Osteoblast (primary cell): ENCODE measurements around the gene AKAP12. TPM values are rescaled to one million over a fixed set of nuclear protein-coding genes. Genes with fewer than 3 reads are reported as not detected.

ENCODE experiments used
- DNase-seq: peaks from one replicate; pipeline ENCODE4 v3.0.0; 2011; ENCODE audit warnings: low spot score, mixed read lengths; ENCODE audit not compliant: insufficient read length; ENCODE audit errors: missing footprints
- H2AFZ ChIP-seq: 2 replicates; pipeline ENCODE4 v1.6.0; 2011; ENCODE audit warnings: mild to moderate bottlenecking, low read length
- H3K27ac ChIP-seq: 2 replicates; pipeline ENCODE4 v1.5.1; 2011; ENCODE audit warnings: mild to moderate bottlenecking, low read depth, low read length, moderate library complexity
- H3K27me3 ChIP-seq: 2 replicates; pipeline ENCODE4 v1.6.0; 2012; ENCODE audit warnings: mild to moderate bottlenecking, control low read depth, inconsistent platforms, low read length, moderate library complexity; ENCODE audit not compliant: insufficient read depth
- H3K36me3 ChIP-seq: 2 replicates; pipeline ENCODE4 v1.5.1; 2011; ENCODE audit warnings: mild to moderate bottlenecking, low read length, control low read depth, moderate library complexity; ENCODE audit not compliant: insufficient read depth
- H3K4me1 ChIP-seq: 2 replicates; pipeline ENCODE4 v1.5.1; 2011; ENCODE audit warnings: mild to moderate bottlenecking, low read length, control low read depth, moderate library complexity; ENCODE audit not compliant: insufficient read depth
- H3K4me2 ChIP-seq: 2 replicates; pipeline ENCODE4 v1.6.0; 2011; ENCODE audit warnings: mild to moderate bottlenecking, low read length; ENCODE audit not compliant: insufficient read depth
- H3K4me3 ChIP-seq: fragments of 200-600 bp; sonication (generic); 3 replicates; pipeline ENCODE4 v1.5.1; 2012; ENCODE audit warnings: mild to moderate bottlenecking, low read length, inconsistent platforms; ENCODE audit not compliant: insufficient read depth
- H3K79me2 ChIP-seq: 2 replicates; pipeline ENCODE4 v1.6.0; 2012; ENCODE audit warnings: mild to moderate bottlenecking, low read length, control low read depth, inconsistent platforms; ENCODE audit not compliant: insufficient read depth
- H3K9me3 ChIP-seq: 2 replicates; pipeline ENCODE4 v1.5.1; 2011; ENCODE audit warnings: low read depth, low read length, control low read depth
- H4K20me1 ChIP-seq: 2 replicates; pipeline ENCODE4 v1.6.0; 2012; ENCODE audit warnings: mild to moderate bottlenecking, low read length, control low read depth; ENCODE audit not compliant: insufficient read depth
- CTCF ChIP-seq: IDR thresholded peaks from 2 replicates; pipeline ENCODE4 v1.5.1; 2011; ENCODE audit warnings: mild to moderate bottlenecking, low read depth, low read length, moderate library complexity; ENCODE audit errors: extremely low read depth
- total RNA-seq: library from RNA; depleted of rRNA; stranded (reverse); fragments of >200 nt; gene quantifications from 2 replicates; pipeline ENCODE4 v1.2.3, GENCODE V29; 2012

AKAP12 gene
- total RNA-seq: 67.3 and 70.1 TPM in 2 replicates

- H4K20me1 ChIP-seq: no peaks in the 10 kb centered on the region
- H3K36me3 ChIP-seq: no peaks in the 10 kb centered on the region
- H3K27ac ChIP-seq: peak within 1 kb of the TSS; percentile 1
- DNase-seq: no peak
- peak within 1 kb of the TSS; percentile 85 for H3K4me2 ChIP-seq
- H3K79me2 ChIP-seq: peaks cover 7% of the 10 kb centered on the region
- peak within 1 kb of the TSS; percentile 77 for H3K4me3 ChIP-seq
- no peaks in the 10 kb centered on the region for H3K9me3 ChIP-seq
- no peaks in the 10 kb centered on the region for H3K27me3 ChIP-seq
- H3K4me1 ChIP-seq: no peaks in the 10 kb centered on the region
- no peak for TF ChIP-seq CTCF
- peak within 1 kb of the TSS; percentile 85 for H2AFZ ChIP-seq
These were observed at the start of gene AKAP12 for GRCh38 chr6:151239603-151240035. Gene AKAP12, plus strand, starts transcription at chr6:151239967. Its CDS starts 596 bp downstream, at chr6:151240563.

DNA sequence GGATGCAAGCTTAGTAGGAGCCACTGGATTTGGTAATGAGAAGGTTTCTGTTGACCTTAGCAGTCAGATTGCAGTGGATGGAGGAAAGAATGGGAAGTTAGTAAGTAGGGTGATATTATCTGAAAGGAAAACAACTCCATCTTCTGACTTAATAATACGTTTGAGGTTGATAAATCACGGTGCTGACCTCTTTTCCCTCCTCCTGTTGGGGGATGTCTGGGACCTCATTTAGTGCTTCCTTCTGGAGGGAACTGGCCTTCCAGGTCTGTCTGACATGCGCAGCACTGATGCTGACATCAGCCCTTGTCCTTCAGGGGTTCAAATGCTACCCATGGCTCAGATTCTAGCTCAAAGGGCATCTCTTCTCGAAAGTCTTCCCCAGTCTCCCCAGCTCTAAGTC lies 48.2 kb upstream of the AKAP12 start:
- Histone ChIP-seq H3K4me1 (no peaks in the 10 kb centered on the region), H3K79me2 (no peaks in the 10 kb centered on the region), H3K36me3 (no peaks in the 10 kb centered on the region), H3K27me3 (no peaks in the 10 kb centered on the region), H3K9me3 (no peaks in the 10 kb centered on the region), H3K27ac (no peak overlapping the region), H4K20me1 (no peaks in the 10 kb centered on the region), H3K4me2 (no peak overlapping the region), H3K4me3 (no peak overlapping the region), H2AFZ (no peak overlapping the region)
- TF ChIP-seq CTCF: no peak
- no peak for DNase-seq

GRCh38 chr6:151196555-151196954 lies 43.2 kb upstream of the AKAP12 start:
- Histone ChIP-seq H3K9me3 (no peaks in the 10 kb centered on the region), H3K4me1 (no peaks in the 10 kb centered on the region), H4K20me1 (no peaks in the 10 kb centered on the region), H2AFZ (no peak overlapping the region), H3K36me3 (no peaks in the 10 kb centered on the region), H3K27ac (no peak overlapping the region), H3K4me2 (no peak overlapping the region), H3K79me2 (no peaks in the 10 kb centered on the region), H3K27me3 (no peaks in the 10 kb centered on the region), H3K4me3 (no peak overlapping the region)
- no peak for DNase-seq
- TF ChIP-seq CTCF: no peak

DNA sequence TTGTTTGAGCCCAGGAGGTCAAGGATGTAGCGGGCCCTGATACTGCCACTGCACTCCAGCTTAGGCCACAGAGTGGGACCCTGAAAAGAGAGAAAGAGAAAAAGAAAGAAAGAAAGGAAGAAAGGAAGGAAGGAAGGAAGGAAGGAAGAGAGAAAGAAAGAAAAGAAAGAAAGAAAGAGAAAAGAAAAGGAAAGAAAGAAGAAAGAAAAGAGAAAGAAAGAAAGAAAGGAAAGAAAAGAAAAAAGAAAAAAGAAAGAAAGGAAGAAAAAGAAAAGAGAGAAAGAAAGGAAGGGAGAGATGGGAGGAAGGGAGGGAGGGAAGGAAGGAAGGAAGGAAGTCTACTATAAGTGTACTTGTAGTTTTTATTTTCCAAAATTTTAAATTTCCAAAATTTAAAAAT lies 42.2 kb upstream of the AKAP12 start:
- Histone ChIP-seq H3K27me3 (no peaks in the 10 kb centered on the region), H3K79me2 (no peaks in the 10 kb centered on the region), H3K4me2 (no peak overlapping the region), H2AFZ (no peak overlapping the region), H3K4me1 (no peaks in the 10 kb centered on the region), H3K9me3 (no peaks in the 10 kb centered on the region), H3K36me3 (no peaks in the 10 kb centered on the region), H3K27ac (no peak overlapping the region), H3K4me3 (no peak overlapping the region), H4K20me1 (no peaks in the 10 kb centered on the region)
- TF ChIP-seq CTCF: no peak
- no peak for DNase-seq
